Left ventricle myocardium superior (tissue), 1 donor: ENCODE measurements around the gene LZTS2. TPM values are rescaled to one million over a fixed set of nuclear protein-coding genes. Genes with fewer than 3 reads are reported as not detected.
A peak's percentile ranks its signal among the peaks of the same experiment; 100 is the strongest.
"Not testable (repeated sequence)": the region's sequence is repeated elsewhere in the genome, so short reads cannot be mapped to it uniquely, and the experiment has no call there.

ENCODE experiments used
- ATAC-seq: fragments of 200-7000 bp; cut with Tn5 transposase; one replicate; pipeline ENCODE4 v1.9.1; 2020; ENCODE audit warnings: mild to moderate bottlenecking, moderate library complexity
- DNase-seq: peaks from one replicate; pipeline ENCODE4 v3.0.0-alpha.2; 2020
- intact Hi-C: fragments of 100-400 bp; cut with micrococcal nuclease; formaldehyde crosslinking; loops from one replicate; pipeline ENCODE4 v1.11.0; 2022
- total RNA-seq: library from RNA; stranded (reverse); fragmentation: NEBNext Ultra II Directional; extraction: Animal tissue kit (Norgen Biotek cat#: 25700); gene quantifications from one replicate; pipeline ENCODE4 v1.2.1, GENCODE V29; 2021
- donor health status: DM: no; HTN: yes; CAD: no; lungs with severe emphysema.

LZTS2 gene
- total RNA-seq, 1 donor from 2014 or later: 44.9 TPM

- intact Hi-C loops: no loop called here
- ATAC-seq: no peak
Observed at GRCh38 chr10:101027106-101027720, 27.6 kb downstream of the LZTS2 start.

DNA sequence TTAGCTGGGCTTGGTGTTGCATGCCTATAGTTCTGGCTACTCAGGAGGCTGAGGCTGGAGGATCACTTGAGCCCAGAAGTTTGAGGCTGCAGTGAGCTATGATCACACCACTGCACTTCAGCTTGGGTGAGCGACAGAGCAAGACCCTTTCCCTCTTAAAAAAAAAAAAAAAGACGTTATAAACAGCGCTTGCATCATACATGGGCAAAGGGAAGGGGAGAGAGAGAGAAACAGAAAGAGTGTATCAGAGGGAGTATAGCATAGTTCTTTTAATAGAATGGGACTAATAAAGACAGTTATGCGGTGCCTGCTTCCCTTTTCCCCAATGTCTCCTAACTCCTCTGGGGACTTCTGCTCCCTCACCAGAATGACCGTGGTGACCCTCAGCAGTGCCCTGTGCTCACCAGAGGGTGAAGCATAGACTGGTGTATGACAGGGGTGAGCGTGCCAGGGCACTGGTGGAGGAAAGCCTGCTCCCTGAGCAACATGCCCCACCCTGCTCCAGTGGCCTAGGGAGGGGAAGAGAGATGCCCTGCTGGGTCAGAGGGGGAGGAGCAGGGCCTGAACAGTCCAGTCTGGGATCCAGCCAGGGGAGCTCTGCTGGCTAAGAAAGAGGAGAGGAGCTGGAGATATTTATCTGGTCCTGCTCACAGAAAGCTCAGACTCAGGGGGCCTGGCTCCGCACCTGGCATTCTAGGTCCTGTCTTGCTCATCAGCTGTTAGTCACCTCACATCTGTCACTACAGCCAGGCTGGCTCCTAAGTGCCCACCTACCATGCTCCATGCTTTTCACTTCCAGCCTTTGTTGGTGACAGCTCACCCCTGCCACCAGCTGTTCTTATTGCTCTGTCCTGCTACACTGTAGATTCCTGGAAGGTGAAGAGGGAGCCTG is 29.1 kb downstream of the LZTS2 start:
- no peak for ATAC-seq
- intact Hi-C loops: no loop called here
- DNase-seq: peak; percentile 30

More at GRCh38 chr10:101027106-101027720, 27.6 kb downstream of the LZTS2 start:
- DNase-seq: no peak

DNA sequence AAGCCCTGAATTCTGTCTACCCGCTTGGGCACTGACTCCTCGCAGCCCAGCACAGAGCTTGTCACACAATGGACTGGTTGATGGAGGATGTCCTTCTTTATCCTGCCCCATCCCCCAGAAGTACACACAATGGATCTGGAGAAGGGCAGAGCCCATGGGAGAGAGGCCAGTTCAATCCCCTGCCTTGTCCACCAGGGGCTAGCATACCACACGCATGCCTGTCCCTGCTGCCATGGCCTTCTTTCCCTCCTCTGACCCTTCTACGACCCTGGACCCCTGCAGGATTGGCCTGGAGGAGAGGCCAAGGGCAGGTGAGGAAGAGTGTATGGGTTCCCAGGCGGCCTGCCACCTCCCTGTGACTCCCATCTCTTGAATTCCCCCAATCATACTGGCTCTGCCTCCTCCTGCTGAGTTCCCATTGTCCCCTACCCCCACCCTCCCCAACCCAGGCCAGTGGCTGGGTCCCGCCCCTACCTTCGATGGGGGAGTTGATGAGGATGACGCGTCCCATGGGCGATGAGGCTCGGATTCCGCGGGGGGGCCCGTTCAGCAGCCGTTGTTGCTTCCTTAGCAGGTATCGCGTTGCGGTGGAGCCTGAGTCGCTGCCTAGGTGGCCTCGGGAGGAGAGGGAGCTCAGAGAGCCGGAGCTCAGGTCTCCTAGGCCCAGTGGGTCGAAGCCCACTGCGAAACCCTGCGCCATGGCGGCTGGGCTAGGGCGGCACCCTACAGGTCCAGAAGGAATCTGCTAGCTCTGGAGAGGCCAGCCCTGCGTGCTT is 30.1 kb downstream of the LZTS2 start:
- DNase-seq (peak; percentile 29), ATAC-seq (no peak)
- intact Hi-C loops: no loop called here

DNA sequence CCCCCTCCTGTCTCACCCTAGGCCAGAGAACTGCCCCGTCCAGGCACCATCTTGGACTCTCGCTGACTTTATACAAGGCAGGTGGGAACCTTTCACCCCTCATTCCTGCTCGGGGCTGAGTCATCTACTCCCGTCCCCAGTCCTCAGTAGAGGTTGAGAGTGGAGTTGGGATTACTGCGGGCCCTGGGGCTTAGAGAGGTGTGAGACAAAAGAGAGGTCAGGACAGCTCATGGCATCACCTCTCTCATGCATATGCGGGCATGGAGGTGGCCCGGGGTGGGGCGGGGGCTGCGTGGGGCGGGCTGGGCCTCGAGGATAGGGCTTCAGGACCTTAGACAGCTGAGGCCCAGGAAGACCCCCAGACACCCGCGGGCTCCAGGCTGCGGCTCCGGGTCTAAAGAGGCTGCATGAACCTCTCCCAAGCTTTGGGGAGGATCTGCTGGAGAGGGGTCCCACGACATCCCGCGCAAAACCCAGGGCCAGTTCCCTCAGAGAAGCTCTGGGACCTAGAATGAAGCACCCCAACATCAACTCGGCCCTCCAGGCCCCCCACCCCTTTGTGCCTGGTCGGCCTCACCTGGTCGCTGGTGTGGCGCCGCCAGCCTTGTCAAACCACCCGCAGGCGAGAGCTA is 31.0 kb downstream of the LZTS2 start:
- intact Hi-C loops: no loop called here
- ATAC-seq (no peak), DNase-seq (no peak)

DNA sequence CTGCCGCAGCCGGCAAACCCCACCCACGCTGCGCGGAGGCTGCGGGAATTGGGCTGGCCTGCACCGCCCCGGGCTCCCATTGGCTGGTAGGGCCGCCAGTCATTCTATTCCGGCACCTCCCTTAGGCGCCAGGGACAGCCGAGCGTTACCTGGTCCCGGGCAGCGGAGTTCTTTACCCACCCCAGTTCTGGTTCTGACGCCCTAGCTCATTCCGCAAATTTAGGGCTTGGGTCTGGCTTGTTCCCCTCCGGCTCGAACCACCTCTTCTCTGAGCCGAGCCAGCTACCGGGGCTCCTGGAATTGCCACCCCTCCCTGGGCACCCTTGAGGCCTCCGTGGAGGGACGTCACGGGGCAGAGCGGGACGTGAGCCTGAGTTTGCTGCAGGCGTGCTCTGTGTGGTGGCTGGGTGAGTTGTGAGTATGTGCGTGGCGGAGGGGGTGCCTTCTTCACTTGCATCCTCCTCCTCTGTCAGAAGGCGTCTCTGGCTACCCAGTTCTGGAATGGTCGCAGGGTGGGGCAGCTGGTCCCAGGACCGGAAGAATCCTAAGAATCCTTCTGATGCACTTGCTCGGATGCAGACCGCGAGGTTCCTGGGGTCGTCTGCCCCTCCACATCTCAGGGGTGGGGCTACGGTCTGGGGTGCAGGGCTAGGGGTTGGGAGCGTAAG is 31.7 kb downstream of the LZTS2 start, which contains the start of the genes PDZD7 and SFXN3:
Gene PDZD7 (minus strand): TSS at position 2 of the 668 bp plus-strand sequence. CDS start 910 bp downstream, outside the sequence.
Gene SFXN3 (plus strand): TSS at position 107 of the 668 bp plus-strand sequence. CDS start 3,461 bp downstream, outside the sequence.
- intact Hi-C loops: no loop called here
- DNase-seq: peak; percentile 99
- peak; percentile 89 for ATAC-seq

DNA sequence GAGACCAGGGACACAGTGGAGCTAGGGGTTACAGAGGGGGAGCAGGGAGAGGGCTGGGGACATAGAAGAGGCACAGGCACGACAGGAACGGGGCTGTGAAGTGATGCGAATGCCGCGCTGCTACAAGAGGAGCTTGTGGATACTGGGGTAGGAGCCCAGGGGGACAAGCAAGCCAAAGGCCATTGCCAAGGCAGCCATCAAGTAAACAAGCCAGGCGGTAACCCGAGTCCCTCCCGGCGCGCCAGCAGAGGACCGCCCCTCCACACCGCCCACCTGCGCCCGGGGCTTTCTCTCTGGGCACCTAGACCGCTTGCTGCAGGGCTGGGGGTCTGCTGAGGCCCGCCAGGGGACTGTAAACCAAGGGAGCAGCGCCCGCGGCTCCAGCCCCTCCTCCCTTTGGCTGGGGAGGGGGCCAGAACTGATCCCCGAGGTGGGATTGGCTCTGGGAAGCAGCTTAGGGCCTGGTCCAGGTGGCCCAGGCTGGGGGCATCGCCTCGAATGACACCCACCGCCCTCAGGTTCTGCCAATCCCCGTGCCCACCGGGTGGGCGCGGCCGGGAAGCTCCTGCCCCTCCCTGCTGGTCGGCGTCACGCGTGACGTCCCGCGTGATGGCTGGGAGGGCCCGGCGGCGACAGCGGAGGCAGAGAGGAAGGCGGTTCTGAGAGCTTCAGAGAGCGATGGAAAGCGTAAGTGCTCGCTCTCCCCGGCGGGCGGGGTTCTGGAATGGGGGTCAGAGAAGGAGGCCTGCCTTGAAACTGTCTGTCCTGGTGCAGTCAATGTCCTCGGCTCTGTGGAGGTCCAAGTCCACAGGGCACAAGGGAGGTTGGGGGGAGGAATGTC is 32.4 kb downstream of the LZTS2 start:
- ATAC-seq (peak; percentile 78), DNase-seq (peak; percentile 91)
- intact Hi-C loops: no loop called here

- ATAC-seq (peak; percentile 70), DNase-seq (peak; percentile 66)
- intact Hi-C loops: no loop called here
Observed at GRCh38 chr10:101032637-101033224, 33.1 kb downstream of the LZTS2 start.

DNA sequence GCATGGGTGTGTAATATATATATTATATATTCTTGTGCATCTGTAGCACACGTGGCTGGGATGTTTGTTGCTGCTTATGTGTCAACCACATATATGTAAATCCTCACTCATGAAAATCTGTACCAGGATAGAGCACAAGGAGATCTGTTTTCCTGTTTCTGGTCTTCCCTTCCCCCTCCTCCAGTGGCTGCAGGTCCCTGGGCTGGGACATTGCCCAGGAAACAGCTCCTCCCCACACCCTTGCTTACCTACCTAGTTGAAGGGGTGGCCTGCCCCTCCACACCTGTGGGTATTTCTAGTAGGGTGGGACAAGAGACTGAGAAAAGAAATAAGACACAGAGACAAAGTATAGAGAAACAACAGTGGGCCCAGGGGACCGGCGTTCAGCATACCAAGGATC is 33.7 kb downstream of the LZTS2 start:
- DNase-seq (no peak), ATAC-seq (no peak)
- intact Hi-C loops: no loop called here

- ATAC-seq, intact Hi-C loops, DNase-seq: not testable (repeated sequence)
Observed at GRCh38 chr10:101034404-101034803, 34.8 kb downstream of the LZTS2 start.

DNA sequence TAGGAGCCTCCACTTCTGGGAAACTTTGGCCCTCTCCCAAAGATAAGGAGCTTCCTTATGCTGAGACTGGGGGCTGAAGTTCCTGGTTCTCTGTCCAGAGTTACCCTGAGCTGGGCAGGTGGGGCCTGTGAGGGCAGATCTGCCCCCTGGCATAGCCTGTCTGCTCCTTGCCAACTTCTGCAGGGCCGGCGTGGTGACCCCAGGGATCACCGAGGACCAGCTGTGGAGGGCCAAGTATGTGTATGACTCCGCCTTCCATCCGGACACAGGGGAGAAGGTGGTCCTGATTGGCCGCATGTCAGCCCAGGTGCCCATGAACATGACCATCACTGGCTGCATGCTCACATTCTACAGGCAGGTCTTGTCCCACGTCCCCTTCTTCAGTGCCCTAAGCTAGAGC is 35.7 kb downstream of the LZTS2 start:
- DNase-seq (no peak), ATAC-seq (no peak)
- intact Hi-C loops: no loop called here

DNA sequence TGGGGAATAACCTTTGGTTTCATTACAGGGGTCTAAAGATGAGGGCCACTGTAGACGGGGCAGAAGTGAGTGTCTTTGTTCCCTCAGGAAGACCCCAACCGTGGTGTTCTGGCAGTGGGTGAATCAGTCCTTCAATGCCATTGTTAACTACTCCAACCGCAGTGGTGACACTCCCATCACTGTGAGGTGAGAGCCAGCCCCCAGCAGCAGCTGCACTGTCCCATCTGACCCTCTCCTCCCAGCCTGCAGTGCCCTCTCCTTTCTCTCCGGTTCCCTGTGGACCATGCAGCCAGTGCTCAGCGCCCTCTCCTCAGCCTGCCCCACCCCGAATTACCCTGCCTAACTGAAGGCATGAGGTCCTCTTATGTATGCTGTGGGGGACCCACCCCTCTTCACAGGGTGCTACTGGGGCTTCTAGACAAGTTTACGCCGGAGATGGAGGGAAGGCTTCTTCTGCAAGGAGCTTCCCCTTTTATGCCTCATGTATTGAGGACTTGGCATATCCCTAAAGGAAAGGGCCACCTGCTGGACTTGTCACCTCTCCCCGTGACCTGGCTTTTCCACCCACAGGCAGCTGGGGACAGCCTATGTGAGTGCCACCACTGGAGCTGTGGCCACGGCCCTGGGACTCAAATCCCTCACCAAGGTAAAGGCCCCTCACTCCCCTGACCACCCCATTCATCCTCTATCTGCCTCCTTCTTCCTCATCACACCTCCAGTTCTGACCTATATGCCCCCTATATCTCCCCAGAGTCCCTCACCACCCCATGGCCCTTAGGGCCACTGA is 36.5 kb downstream of the LZTS2 start:
- ATAC-seq: no peak
- intact Hi-C loops: no loop called here

GRCh38 chr10:101036726-101037125 is 37.1 kb downstream of the LZTS2 start:
- intact Hi-C loops: no loop called here
- ATAC-seq: no peak
- DNase-seq: no peak

More for the DNA sequence above, 36.5 kb downstream of the LZTS2 start:
- DNase-seq: no peak

- intact Hi-C loops: no loop called here
- DNase-seq (no peak), ATAC-seq (no peak)
Observed at GRCh38 chr10:101038484-101038883, 38.9 kb downstream of the LZTS2 start.

DNA sequence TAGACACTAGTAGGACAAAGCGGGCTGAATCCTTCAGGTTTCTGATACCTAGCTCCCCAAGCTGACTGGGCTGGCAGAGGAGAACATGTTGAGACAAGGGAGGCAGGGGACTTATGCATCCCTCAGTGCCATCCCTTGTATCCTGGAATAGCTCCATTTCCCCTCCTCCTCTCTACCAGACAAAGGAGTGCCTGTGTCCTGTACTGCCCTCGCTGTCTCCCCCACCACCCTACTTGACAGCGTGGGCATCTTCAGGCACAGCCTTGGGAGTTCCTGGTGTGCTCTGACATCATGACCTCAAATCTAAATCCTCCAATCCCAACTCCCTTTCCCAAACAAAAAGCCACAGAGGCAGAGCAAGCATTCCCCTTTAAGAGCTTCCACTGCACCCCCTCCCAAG is 40.5 kb downstream of the LZTS2 start:
- ATAC-seq (no peak), DNase-seq (no peak)
- intact Hi-C loops: no loop called here

GRCh38 chr10:101040851-101041250 is 41.2 kb downstream of the LZTS2 start:
- intact Hi-C loops: no loop called here
- no peak for DNase-seq

GRCh38 chr10:101041252-101041761 is 41.7 kb downstream of the LZTS2 start:
- intact Hi-C loops: no loop called here
- DNase-seq: peak; percentile 75
- peak; percentile 80 for ATAC-seq

More at GRCh38 chr10:101040851-101041250, 41.2 kb downstream of the LZTS2 start:
- no peak for ATAC-seq
